HG02970 (cell line): ENCODE results near the gene SLC7A11.
A peak's percentile ranks its signal among the peaks of the same experiment; 100 is the strongest.

ENCODE experiments used
- ATAC-seq: cut with Tn5 transposase; IDR thresholded peaks from one replicate; pipeline ENCODE4 v1.9.1; 2021; ENCODE audit warnings: mild to moderate bottlenecking, moderate library complexity, moderate number of reproducible peaks; ENCODE audit not compliant: unreplicated experiment, low FRiP score

SLC7A11 gene

DNA sequence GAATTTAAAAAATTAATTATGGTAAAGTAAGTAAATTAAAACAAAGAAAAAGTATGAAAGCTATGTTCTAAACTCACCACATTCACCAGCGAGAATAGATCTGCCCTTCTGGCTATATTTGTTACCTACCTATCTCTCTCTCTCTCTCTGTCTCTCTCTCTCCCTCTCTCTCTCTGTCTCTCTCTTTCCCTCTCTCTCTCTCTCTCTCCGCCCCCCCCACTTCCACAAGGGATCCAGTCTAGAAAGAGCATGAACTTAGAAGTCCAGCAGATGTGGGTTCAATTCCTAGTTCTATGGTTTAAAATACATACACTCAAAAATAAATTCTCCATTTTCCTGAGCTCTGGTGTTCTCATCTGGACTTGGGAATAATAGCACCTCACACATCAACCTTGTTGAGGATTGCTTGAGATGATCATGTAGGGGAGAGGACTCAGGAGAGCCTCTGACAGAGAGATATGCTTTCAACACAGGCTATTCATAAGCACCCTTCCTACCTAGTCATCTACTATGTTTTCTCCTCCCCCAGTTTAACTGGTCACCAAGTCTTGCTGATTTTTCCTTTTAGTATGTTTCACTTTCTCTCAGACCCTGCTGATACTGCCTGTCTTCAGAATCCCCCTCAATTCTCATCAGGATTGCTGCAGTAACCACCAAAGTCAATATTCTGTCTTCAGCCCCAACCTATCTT, 64.7 kb downstream of the SLC7A11 start:
- ATAC-seq, result no peak

DNA sequence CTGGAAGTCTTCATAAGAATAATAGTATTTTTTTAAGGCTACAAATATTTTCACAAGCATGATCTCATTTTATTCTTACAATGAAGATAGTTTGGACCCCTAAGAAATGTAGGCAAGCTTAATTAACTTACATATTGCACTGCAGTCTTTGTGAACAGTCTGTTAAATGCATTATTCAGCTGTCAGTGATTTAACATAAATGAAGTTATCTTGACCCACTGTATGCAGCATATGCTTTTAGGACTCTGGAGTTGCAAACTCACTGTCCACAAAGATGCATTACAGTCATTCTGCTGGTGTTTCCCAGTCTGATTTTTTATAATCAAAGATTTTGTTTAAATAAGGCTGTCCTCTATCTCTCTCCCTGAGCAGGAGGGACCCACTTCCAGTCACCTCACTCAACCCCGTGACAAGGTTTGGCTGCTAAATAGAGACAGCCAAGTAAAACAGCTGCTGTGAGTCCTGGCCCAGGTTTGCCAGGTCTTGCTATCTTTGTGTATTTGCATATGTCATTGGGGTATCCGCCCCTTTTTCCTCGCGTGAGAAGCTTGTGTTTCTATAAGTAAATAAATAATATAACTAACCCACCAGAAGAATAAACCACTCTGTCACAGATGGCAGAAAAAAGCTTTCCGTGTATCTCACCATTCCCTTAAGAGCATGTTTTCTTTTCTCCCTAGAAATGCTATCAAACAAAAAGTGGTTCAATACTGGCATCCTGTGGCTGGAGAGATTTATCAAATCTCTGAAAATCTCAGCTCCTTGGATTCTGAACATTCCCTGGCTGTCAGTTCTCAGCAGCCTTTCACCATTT, 67.0 kb downstream of the SLC7A11 start:
- no peak for ATAC-seq

DNA sequence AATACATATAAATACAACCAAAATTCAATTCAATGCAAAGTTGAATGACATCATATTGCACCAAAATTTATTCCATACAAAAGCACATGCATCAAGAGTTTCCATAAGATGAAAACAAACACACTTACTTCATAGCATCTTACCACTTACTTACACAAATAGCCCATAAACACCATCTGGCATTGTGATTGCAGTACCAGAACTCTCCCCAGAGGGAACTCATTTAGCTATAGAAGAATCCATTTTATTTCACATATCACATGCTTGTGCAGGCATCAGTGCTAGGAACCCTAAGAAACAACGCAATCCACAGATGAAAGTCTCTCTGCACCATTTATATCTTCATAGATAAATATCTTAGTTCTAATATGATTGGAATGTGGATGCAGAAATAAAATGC, 77.9 kb downstream of the SLC7A11 start:
- no peak for ATAC-seq

DNA sequence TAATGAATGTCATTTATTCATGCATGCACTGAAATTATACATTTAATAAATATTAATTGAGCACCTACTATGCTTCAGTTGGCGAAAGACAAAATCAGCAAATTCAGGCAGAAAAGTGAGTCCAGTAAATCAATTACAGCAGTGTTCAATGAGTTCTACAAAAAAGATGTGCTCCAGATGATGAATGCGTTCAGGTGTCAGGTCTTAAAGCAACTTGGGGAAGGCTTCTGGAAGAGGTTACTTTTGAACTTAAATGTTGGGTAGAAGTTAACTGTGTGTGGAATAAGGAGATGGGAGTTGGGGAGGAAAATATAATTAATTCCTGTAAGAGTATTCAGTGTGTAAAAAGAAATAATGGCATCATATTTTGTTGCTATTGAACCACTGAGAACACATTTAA, 79.0 kb downstream of the SLC7A11 start:
- ATAC-seq, result no peak

DNA sequence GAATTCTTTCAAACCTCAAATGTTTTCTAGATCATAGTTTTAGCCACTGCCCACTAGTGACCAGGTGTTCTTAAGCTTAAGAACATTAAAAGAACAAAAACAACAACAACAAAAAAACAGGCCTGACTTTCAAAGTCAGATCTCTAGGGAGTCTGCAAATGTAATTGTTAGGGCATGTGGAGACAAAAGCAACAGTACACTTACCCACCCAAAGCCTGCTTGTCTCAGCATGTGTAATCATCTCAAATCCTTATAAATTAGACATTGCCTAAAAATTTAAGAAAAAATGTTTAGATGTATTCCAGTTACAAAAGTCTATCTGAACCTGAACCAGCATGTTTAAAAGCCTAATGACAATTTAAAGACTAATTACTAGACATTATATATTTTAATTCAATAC, 79.9 kb downstream of the SLC7A11 start:
- no peak for ATAC-seq

DNA sequence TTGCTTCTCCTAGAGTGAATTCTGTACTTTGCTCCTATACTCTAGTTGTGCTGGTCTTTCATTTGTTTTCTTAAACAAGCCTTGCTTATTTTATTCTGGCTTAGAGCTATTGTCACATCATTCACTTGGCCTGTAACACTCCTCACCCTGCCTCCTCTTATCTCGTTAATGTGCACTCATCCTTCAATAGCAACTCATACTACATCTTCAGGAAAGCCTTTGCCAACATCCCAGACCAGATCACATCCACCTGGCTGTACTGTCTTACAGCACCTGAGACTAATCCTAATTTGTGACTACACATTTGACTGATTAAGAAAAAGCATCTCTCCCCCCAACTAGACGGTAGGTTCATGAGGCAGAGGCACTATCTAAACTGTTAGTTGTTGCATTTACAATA, 80.8 kb downstream of the SLC7A11 start:
- ATAC-seq, result no peak

DNA sequence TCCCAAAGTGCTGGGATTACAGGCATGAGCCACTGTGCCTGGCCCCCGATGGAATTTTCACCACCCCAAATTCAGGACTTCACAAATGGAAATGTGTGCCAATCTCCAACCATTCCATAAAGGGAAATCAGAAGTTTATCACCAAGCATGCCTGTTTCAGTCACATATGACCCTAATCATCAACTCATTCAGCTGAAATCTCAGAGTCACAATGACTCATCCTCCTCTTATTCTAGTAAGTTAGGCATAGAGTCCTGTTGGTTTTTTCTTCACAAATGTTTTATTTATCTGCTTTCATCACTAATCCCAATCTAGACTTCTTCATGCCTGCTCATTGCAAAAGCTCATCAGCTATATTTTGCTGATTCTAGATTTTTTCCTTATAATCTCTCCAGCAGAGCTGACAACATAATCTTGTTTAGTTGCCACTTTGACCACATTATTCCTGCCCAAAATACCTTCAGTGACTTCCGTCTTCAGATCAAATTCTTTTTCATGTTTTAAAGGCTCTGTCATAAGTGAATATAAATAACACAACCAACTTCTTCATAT, 83.3 kb downstream of the SLC7A11 start:
- no peak for ATAC-seq

DNA sequence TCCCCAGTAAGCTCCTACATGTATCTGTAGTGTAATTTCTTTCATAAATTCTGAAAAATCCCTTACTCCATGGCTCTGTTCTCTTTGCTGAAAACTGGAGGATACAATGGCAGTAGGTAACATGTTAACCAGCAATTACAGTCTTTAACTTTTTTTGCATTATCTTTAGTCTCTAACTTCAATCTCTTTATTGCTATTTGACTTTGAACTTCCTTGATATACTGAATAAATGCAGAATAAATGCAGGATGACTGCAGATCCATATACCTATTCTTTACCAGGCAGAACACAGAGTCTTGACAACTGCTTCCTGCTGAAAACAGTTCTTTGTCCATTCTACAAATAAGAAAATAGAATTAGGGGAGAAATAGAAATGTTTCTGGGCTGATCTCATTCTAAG, 101.3 kb downstream of the SLC7A11 start:
- ATAC-seq, result no peak

DNA sequence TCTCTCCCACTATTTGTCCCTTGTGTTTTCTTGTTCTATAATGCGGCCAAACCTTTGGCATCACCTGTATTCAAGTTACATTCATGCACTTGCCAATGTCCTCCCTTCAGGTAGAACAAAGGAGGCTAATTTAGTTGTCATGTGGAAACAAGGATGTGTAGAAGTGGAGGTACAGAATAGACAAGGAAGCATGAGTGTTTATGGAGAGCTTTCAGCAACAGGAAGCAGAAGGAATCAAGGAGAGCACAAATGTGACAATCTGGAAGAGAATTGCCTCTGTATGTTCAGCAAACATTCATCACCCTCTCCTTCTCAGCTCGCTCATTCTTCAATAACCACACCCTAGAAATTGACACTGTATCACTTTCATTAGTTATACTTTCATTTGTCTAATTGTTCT, 103.4 kb downstream of the SLC7A11 start:
- ATAC-seq, result no peak

DNA sequence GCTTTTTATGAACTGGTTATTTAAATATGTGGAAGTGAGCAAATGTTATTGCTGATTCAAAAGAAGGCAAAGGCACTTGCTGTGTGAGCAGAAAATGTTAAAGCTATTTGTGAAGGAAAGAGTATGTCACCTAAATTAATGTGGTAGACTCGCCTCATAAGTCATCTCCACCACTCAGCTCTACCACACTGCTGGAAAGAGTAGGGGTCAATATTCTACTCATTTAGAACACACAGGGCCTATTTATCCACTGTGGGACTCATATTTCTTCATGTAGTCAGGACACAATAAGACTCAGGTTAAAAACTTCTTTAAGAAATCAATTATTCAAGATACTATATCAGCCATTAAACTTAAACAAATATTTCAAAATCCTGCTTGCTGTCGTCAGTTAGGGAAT, 106.5 kb downstream of the SLC7A11 start:
- no peak for ATAC-seq

DNA sequence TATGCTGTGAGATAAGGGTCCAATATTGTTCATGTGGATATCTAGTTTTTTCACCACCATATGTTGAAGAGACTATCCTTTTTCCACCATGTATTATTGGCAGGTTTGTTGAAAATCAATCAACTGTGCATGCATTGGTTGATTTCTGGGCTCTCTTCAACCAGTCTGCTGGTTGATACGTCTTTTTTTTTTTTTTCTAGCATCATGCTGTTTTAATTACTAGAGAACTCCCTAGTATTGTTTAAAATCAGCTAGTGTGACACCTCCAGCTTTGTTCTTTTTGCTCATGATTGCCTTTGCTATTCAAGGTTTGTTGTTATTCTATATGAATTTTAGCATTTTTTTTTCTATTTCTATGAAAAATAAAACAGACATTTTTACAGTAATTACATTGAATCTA, 123.9 kb downstream of the SLC7A11 start:
- no peak for ATAC-seq

DNA sequence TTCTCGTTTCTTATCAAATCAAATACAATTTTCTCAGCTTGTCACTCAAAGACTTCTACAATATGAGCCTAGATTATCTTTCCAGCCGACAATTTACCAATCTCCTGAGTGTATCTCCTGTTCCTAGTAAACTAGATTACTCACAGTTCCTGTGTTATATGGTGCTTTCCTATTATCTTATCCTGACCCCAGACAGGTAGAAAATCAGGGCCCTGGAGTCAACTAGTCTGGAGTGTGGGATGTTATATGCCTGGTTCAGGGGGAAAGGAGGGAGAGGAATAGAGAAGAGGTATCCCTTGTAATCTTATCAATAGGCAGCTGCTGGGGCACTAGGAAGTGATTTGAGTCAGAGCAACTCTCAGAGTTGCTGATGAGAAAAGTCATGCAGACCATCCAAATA, 127.1 kb downstream of the SLC7A11 start:
- ATAC-seq, result no peak

DNA sequence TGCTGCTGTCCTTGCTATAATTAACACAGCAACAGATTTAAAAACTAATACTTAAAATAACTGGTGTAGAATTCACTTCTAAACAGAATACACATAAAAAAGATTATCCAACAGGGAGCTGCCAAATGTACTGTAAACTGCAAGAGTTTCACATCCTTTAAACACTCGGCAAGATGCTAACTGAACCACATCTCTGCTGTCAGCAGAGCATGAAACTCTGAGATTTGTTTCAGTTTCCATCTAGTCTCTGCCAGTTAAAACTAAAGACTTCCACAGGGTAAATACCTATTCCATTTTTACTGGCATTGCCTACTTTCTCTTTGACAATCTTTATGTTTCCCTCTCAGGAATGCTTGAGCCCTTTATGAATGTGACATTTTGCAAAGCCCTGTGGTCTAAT, 127.7 kb downstream of the SLC7A11 start:
- peak; percentile 96 for ATAC-seq
